Measurements from ENCODE around the gene RASSF1.
A peak's percentile ranks its signal among the peaks of the same experiment; 100 is the strongest.

The RASSF1 gene

DNA sequence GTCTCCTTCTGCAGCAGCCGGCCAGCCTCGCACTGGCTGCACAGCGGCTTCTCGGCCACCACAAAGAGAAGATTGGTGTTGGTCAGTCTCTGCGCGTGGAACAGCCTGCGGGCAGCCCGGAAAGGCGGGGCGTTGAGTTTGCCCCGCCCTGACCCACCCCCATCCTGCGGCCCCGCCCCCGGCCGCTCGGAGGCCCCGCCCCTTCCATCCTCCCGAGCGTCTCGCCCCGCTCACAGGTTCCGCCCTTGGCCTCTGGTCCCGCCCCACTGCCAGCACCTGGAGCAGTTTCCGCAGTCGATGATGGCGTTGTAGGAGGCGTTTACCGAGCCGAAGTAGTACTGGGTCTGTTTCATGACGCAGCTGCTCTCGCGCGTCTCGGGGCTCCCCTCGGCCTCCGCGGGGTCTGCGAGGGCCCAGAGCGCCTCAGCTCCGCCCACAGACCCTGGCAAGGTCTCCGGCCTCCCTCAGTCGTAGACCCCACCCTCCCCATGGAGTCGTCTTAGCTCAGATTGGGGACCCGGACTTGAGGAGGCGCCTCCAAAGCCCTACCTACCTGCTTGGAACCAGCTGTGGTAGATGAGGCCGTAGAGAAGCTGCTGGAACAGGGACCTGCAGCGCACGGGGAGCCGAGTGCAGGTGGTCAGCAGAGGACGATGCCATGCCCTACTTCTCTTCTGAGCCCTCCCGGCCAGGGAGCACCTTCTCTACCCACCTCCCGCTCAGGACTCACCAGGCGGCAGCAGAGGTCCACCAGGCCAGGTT lies 24.6 kb upstream of the RASSF1 start:
- DNase-seq = peak in 1 of 2 donors; percentile 63

- no peak for DNase-seq
These were observed 24.0 kb upstream of the RASSF1 start for GRCh38 chr3:50364573-50365079.

GRCh38 chr3:50359760-50360110 lies 19.1 kb upstream of the RASSF1 start:
- DNase-seq = no peak

- DNase-seq = peak; percentile 99 to 100
These were observed 18.5 kb upstream of the RASSF1 start, which contains the start of gene TMEM115 for GRCh38 chr3:50358911-50359759. Gene TMEM115 (minus strand): TSS chr3:50359521. CDS start chr3:50359063, 458 bp downstream.

DNA sequence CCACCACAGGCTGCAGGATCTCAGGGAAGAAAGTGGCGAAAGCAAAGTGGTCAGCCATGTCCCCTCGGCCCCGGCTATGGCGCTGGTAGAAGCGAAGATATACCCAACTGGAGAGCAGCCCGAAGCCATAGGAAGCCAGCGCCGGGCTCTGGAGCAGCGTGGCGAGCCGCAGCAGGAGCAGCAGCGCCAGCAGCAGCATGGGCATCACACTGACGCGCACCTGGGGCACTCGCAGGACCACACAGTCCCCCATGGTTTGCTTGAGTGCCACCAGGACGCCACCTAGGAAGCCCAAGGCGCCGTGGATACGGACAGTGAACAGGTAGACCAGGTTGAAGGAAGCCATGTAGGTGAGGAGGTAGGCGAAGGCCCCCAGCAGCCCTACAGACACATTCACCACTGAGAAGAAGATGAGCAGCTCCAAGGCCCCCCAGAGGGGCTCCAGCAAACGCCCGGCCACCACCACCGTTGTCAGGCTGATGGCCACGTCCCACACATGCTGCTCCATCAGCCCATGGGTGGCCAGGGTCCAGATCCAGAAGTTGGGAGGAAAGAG lies 17.8 kb upstream of the RASSF1 start:
- DNase-seq = no peak

GRCh38 chr3:50357481-50357880 lies 16.8 kb upstream of the RASSF1 start:
- no peak for DNase-seq

- DNase-seq = no peak
These were observed 15.9 kb upstream of the RASSF1 start for GRCh38 chr3:50356553-50356952.

- no peak for DNase-seq
These were observed 15.4 kb upstream of the RASSF1 start for GRCh38 chr3:50355829-50356552.

GRCh38 chr3:50354850-50355249 lies 14.2 kb upstream of the RASSF1 start:
- no peak for DNase-seq

DNA sequence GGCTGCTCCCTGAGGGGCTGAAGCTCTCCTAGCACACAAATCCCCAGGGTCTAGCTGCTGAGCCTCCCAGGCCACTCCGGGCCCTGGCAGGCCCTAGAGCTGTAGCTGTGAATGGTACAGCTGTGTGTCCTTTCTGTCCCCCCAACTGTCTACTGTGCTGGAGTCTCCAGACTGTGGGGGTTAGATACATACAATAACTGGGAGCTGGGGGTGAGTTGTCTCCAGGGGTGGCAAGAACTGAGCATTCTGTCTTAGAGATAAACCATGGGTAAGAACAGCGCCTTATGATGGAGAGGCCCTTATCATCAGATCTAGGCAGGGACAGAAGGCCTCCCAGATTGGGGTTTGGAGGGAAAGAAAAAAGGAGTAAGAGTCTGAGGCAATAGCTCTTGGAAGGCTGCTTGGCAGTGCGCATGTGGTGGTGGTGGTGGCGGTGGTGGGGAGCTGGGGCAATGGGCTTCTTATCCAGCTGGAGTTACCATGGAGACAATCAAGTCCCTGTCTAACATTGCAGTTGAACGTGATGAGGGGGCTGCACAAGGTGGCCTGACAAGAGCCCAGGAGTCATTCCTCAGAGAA lies 13.6 kb upstream of the RASSF1 start:
- no peak for DNase-seq

DNA sequence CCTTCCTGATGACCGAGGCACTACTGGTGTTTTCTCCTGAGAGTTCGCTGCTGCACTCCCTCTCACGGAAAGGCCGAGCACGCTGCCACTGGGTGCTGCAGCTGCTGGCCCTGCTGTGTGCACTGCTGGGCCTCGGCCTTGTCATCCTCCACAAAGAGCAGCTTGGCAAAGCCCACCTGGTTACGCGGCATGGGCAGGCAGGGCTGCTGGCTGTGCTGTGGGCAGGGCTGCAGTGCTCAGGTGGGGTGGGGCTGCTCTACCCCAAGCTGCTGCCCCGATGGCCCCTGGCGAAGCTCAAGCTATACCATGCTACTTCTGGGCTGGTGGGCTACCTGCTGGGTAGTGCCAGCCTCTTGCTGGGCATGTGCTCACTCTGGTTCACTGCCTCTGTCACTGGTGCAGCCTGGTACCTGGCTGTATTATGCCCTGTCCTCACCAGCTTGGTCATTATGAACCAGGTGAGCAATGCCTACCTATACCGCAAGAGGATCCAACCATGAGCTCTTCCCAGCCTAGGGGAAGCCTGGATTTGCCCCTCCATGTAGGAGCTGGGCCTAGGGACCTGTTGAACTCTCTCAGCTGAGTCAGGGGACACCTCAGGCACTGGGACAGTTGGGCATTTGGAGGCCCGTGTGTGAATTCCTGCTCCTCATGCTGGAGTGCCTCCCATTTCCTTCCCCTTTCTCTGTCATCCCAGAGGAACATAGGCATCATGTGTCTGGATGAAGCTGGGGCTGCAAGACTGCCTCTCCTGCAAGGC lies 12.8 kb upstream of the RASSF1 start:
- no peak for DNase-seq

DNA sequence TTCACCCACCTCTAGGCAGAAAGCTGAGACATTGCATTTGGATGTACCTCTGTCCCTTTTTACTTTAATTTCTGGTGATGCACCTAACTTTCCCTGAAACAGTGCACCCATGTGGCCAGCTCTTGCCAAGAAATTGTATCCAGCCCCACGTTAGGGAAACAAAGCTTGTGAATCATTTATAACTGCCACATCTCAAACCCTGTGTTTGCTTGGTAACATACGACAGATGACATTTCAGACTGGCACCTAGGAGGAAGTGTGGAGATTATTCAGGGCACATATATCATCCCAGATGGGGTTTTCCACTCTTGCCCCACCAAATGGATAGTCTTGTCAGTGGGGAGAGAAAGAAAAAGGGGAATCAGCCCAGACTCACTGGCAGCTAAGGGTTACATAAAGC lies 12.1 kb upstream of the RASSF1 start:
- no peak for DNase-seq

- DNase-seq = no peak
These were observed 10.7 kb upstream of the RASSF1 start for GRCh38 chr3:50351323-50351697.

GRCh38 chr3:50350527-50351322 lies 10.1 kb upstream of the RASSF1 start, which contains the start of the genes CYB561D2 and NPRL2:
Gene CYB561D2 (plus strand): TSS chr3:50350862. CDS start chr3:50351434, 572 bp downstream.
Gene NPRL2 (minus strand): TSS chr3:50350775. CDS start chr3:50350652, 123 bp downstream.
- peak; percentile 91 to 97 for DNase-seq

GRCh38 chr3:50350213-50350526 lies 9.5 kb upstream of the RASSF1 start:
- no peak for DNase-seq

DNA sequence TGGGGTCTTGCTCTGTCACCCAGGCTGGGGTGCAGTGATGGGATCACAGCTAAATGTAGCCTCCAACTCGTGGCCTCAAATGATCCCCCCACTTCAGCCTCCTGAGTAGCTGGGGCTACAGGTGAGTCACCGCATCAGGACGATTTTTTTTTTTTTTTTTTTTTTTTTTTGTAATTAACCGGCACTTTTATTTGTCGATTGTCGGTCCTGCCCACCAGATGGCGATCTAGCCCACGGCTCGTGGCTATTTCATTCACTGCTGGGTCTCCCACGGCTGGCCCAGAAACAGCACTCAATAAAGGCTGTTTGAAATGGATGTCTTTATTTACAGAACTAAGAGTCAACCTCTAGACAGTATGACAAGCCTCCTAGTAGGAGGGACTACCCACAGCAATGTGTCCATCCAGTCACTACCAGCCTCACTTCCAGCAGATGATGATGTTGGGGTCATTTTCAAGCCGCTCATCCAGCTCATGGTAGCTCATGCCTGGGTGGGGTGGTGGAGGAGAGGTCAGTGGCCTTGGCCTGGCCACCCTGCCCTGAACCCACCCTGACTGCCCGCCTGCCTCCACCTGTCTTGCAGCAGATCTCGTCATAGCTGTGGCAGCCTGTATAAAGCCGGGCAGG lies 6.7 kb upstream of the RASSF1 start:
- DNase-seq = peak; percentile 44 to 51

- DNase-seq = no peak
These were observed 5.1 kb upstream of the RASSF1 start, which contains the start of gene ZMYND10 for GRCh38 chr3:50345586-50346234. Gene ZMYND10 (minus strand): TSS chr3:50345732. CDS start chr3:50345579, 153 bp downstream.

GRCh38 chr3:50345008-50345407 lies 4.4 kb upstream of the RASSF1 start:
- DNase-seq = no peak

DNA sequence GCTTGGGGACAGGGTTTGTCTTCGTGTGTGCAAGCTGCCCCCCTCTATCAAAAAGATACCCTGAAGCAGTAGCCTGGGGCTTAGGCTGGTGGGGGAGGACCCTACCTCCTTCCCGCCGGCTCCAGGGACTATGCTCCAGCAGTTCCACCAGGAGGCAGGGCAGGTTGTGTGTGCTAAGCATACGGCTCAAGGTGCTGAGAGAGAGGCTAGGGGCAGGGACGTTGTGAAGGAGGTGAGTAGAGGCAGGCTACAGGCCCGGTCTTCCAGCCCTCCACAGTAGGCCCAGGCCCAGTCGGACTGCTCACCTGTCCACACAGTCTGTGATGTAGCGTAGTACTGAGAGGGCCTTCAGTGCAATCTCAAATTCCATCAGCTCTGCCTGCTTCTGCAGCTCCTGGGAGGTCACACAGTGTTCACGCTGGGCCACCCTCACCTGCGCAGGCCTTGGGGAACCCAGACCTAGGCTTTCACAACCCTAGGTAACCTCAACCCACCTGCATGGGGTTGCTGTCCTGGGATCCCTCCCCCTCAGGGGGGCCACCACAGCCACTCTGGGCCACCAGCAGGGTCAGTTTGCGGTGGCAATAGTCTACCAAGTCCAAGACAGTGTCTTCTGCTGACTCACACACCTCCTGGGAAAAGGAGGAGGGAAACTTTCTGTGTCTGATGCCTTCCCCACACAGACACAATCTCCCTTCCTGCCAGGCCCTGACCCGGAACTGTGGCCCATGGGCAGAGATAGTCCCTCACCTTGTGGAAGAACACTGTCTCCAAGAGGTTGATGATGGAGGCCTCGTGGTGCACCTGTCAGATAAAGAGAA lies 2.4 kb upstream of the RASSF1 start:
- no peak for DNase-seq

Measured in hippocampal formation (tissue), 2 donors.